CD4-positive, alpha-beta T cell (primary cell): Measurements from ENCODE around the gene SIRPD. TPM values are rescaled to one million over a fixed set of nuclear protein-coding genes. Genes with fewer than 3 reads are reported as not detected.
A peak's percentile ranks its signal among the peaks of the same experiment; 100 is the strongest.

Experiments used
- ATAC-seq: fragments of 200-7000 bp; cut with Tn5 transposase; one replicate; pipeline ENCODE4 v1.10.0; 2022; ENCODE audit warnings: mild to moderate bottlenecking; ENCODE audit not compliant: poor library complexity
- CTCF ChIA-PET: fragments of 350-600 bp; sonication (Branson Sonifier 250); formaldehyde crosslinking; loops from one replicate; lab custom pipeline; 2021; ENCODE audit warnings: antibody characterized with exemption, inconsistent platforms; lab: Charles Lee
- POLR2A ChIA-PET: fragments of 350-600 bp; sonication (Branson Sonifier 250); formaldehyde crosslinking; loops from one replicate; lab custom pipeline; 2021; ENCODE audit warnings: antibody characterized with exemption, inconsistent platforms; lab: Charles Lee
- DNase-seq, 14 experiments: peaks; one replicate each; pipeline ENCODE4 v3.0.0-alpha.2; 2013 to 2020; ENCODE audit warnings: mixed read lengths in 2 of 14
- H3K27ac ChIP-seq, 2 donors: one replicate each; pipeline versions ENCODE4 v1.5.1 to v1.7.0; 2013; ENCODE audit warnings: low read length in 2 of 2, low read depth in 1 of 2, mild to moderate bottlenecking in 1 of 2
- H3K27me3 ChIP-seq, 2 experiments: 1 replicate in 1 of 2; 2 replicates in 1 of 2; pipeline versions ENCODE4 v1.6.1 to v1.7.0; 2013; ENCODE audit warnings: low read length in 2 of 2, control low read depth in 1 of 2, mild to moderate bottlenecking in 1 of 2, moderate library complexity in 1 of 2; ENCODE audit not compliant: insufficient read depth in 2 of 2, control insufficient read depth in 1 of 2
- H3K36me3 ChIP-seq: one replicate; pipeline ENCODE4 v1.6.1; 2013; ENCODE audit warnings: low read length, control low read depth; ENCODE audit not compliant: insufficient read depth
- H3K4me1 ChIP-seq: one replicate; pipeline ENCODE4 v1.6.1; 2013; ENCODE audit warnings: low read length, control low read depth; ENCODE audit not compliant: insufficient read depth
- H3K4me3 ChIP-seq: one replicate; pipeline ENCODE4 v1.5.1; 2013; ENCODE audit warnings: mild to moderate bottlenecking, low read length, moderate library complexity
- H3K9me3 ChIP-seq, 2 experiments: 1 replicate in 1 of 2; 2 replicates in 1 of 2; pipeline versions ENCODE4 v1.6.1 to v1.7.0; 2013; ENCODE audit warnings: low read length in 2 of 2, mild to moderate bottlenecking in 2 of 2, control low read depth in 1 of 2, moderate library complexity in 1 of 2; ENCODE audit not compliant: control insufficient read depth in 1 of 2, insufficient read depth in 1 of 2
- H3K27ac Mint-ChIP-seq: one replicate; pipeline ENCODE4 v1.8.0; 2020; ENCODE audit warnings: mixed read lengths
- H3K27me3 Mint-ChIP-seq: one replicate; pipeline ENCODE4 v1.8.0; 2021; ENCODE audit warnings: mixed read lengths
- H3K36me3 Mint-ChIP-seq: one replicate; pipeline ENCODE4 v1.8.0; 2021; ENCODE audit warnings: low read depth, mixed read lengths
- H3K4me1 Mint-ChIP-seq: one replicate; pipeline ENCODE4 v1.8.0; 2021; ENCODE audit warnings: low read depth, mixed read lengths
- H3K4me3 Mint-ChIP-seq: one replicate; pipeline ENCODE4 v1.8.0; 2020; ENCODE audit warnings: mild to moderate bottlenecking, mixed read lengths
- H3K9me3 Mint-ChIP-seq: one replicate; pipeline ENCODE4 v1.8.0; 2020; ENCODE audit warnings: mixed read lengths
- intact Hi-C, 2 experiments: fragments of 100-400 bp; cut with DNase I in 1 of 2; cut with micrococcal nuclease in 1 of 2; formaldehyde crosslinking; loops; one replicate each; pipeline versions ENCODE4 v1.15.1 to v1.9.0; 2023 to 2025; cut with DNase I, micrococcal nuclease
- total RNA-seq, 174 experiments: library from RNA in 2 of 174; stranded (reverse) in 2 of 174; gene quantifications; one replicate each; pipeline ENCODE4 v1.2.3 and lab custom pipeline; 2021 to 2026
- TF ChIP-seq, protein P1 (sequence below): fragments of 200-600 bp; IDR thresholded peaks from one replicate; pipeline ENCODE4 v1.8.0; 2022; ENCODE audit warnings: antibody characterized with exemption, mild to moderate bottlenecking

The SIRPD gene
- total RNA-seq, 2 experiments from 2014 or later: 0.28 to 0.55 TPM

- TF ChIP-seq, protein P1, sequence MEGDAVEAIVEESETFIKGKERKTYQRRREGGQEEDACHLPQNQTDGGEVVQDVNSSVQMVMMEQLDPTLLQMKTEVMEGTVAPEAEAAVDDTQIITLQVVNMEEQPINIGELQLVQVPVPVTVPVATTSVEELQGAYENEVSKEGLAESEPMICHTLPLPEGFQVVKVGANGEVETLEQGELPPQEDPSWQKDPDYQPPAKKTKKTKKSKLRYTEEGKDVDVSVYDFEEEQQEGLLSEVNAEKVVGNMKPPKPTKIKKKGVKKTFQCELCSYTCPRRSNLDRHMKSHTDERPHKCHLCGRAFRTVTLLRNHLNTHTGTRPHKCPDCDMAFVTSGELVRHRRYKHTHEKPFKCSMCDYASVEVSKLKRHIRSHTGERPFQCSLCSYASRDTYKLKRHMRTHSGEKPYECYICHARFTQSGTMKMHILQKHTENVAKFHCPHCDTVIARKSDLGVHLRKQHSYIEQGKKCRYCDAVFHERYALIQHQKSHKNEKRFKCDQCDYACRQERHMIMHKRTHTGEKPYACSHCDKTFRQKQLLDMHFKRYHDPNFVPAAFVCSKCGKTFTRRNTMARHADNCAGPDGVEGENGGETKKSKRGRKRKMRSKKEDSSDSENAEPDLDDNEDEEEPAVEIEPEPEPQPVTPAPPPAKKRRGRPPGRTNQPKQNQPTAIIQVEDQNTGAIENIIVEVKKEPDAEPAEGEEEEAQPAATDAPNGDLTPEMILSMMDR: no peak
- Mint-ChIP-seq H3K9me3 (no peaks in the 10 kb centered on the region), H3K27me3 (no peaks in the 10 kb centered on the region), H3K4me1 (no peaks in the 10 kb centered on the region), H3K4me3 (no peak overlapping the region), H3K36me3 (peaks cover 43% of the 10 kb centered on the region), H3K27ac (no peak overlapping the region)
- ChIA-PET CTCF (no interaction called here), POLR2A (no interaction called here)
- H3K36me3 ChIP-seq: peaks cover 10% of the 10 kb centered on the region
- H3K9me3 ChIP-seq: no peaks in the 10 kb centered on the region
- no peaks in the 10 kb centered on the region for H3K4me1 ChIP-seq
- intact Hi-C loops: no loop called here
- H3K27me3 ChIP-seq: peaks cover 0 to 2% of the 10 kb centered on the region in 2 experiments
- H3K4me3 ChIP-seq: no peak overlapping the region
- ATAC-seq (no peak), DNase-seq (no peak)
- no peak overlapping the region for H3K27ac ChIP-seq
Measured at GRCh38 chr20:1566701-1567100, 9.2 kb upstream of the SIRPD start.

DNA sequence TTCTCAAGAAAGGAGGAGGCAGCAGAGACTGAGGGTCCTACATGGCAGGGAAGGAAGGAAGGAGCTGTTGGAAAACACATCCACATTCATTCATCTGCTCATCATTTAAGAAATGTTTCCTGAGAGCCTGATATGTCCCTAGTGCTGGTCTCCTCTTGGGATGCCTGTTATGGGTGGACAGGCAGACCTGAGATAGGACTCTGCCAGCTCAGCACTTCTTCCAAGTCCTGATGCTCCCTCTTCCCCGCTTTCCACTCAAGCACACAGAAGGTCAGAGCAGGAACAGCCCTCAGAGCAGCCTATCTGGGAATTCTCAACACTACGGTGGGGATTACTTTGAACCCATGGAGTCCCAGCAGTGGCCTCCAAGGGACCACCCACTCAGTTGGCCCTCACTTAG lies 8.0 kb upstream of the SIRPD start:
- Histone ChIP-seq H3K27ac (no peak overlapping the region), H3K9me3 (no peaks in the 10 kb centered on the region), H3K36me3 (peaks cover 6% of the 10 kb centered on the region), H3K27me3 (peaks cover 0 to 2% of the 10 kb centered on the region in 2 experiments), H3K4me3 (no peak overlapping the region), H3K4me1 (no peaks in the 10 kb centered on the region)
- intact Hi-C loops: no loop called here
- Mint-ChIP-seq H3K27ac (no peak overlapping the region), H3K36me3 (peaks cover 37% of the 10 kb centered on the region), H3K4me1 (peaks cover 5% of the 10 kb centered on the region), H3K27me3 (no peaks in the 10 kb centered on the region), H3K9me3 (no peaks in the 10 kb centered on the region), H3K4me3 (no peak overlapping the region)
- ChIA-PET CTCF (no interaction called here), POLR2A (no interaction called here)
- TF ChIP-seq, protein P1: no peak
- no peak for ATAC-seq
- no peak for DNase-seq

DNA sequence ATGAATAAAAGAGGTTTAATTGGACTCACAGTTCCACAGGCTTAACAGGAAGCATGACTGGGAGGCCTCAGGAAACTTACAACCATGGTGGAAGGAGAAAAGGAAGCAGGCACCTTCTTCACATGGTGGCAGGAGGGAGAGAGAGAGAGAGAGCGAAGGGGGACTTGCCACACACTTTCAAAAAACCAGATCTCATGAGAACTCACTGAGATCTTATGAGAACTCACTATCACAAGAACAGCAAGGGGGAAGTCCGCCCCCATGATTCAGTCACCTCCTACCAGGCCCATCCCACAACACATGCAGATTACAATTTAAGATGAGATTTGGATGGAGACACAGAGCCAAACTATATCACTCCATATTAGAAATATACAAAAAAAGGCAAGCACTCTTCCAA lies 6.1 kb upstream of the SIRPD start:
- POLR2A ChIA-PET: no interaction called here
- Mint-ChIP-seq H3K27me3 (no peaks in the 10 kb centered on the region), H3K27ac (no peak overlapping the region), H3K36me3 (peaks cover 37% of the 10 kb centered on the region), H3K4me3 (no peak overlapping the region), H3K4me1 (peaks cover 5% of the 10 kb centered on the region), H3K9me3 (no peaks in the 10 kb centered on the region)
- H3K27ac ChIP-seq: no peak overlapping the region
- no peaks in the 10 kb centered on the region for H3K4me1 ChIP-seq
- no peaks in the 10 kb centered on the region for H3K9me3 ChIP-seq
- TF ChIP-seq, protein P1: no peak
- DNase-seq: peak in 2 of 14 experiments; percentile 15 to 29
- intact Hi-C loops: no loop called here
- H3K27me3 ChIP-seq: peaks cover 0 to 2% of the 10 kb centered on the region in 2 experiments
- H3K4me3 ChIP-seq: no peak overlapping the region
- CTCF ChIA-PET: no interaction called here
- peaks cover 6% of the 10 kb centered on the region for H3K36me3 ChIP-seq
- ATAC-seq: no peak
